GM21526 (cell line): ENCODE data around the gene HOXD12.

ENCODE experiments used
- ATAC-seq: cut with Tn5 transposase; IDR thresholded peaks from one replicate; pipeline ENCODE4 v1.9.1; 2021; ENCODE audit warnings: moderate library complexity; ENCODE audit not compliant: unreplicated experiment, low FRiP score

HOXD12 gene

GRCh38 chr2:176117823-176118371, 18.3 kb downstream of the HOXD12 start:
- no peak for ATAC-seq

- no peak for ATAC-seq
Measured at GRCh38 chr2:176118601-176119339, 19.2 kb downstream of the HOXD12 start.

- no peak for ATAC-seq
Measured at GRCh38 chr2:176120364-176121189, 21.0 kb downstream of the HOXD12 start.

GRCh38 chr2:176121190-176122051, 21.8 kb downstream of the HOXD12 start:
- no peak for ATAC-seq

- no peak for ATAC-seq
Measured at GRCh38 chr2:176122052-176122682, 22.6 kb downstream of the HOXD12 start.

- ATAC-seq, result no peak
Measured at GRCh38 chr2:176122683-176123410, 23.3 kb downstream of the HOXD12 start, which contains the start of gene HOXD9. TSS of gene HOXD9 (plus strand) at chr2:176122719. CDS start at chr2:176122769, 50 bp downstream.

GRCh38 chr2:176123411-176124109, 24.0 kb downstream of the HOXD12 start:
- no peak for ATAC-seq

- no peak for ATAC-seq
Measured at GRCh38 chr2:176124110-176124946, 24.7 kb downstream of the HOXD12 start.

GRCh38 chr2:176124947-176125771, 25.6 kb downstream of the HOXD12 start:
- no peak for ATAC-seq

GRCh38 chr2:176125772-176126054, 26.1 kb downstream of the HOXD12 start:
- no peak for ATAC-seq

GRCh38 chr2:176126929-176127773, 27.6 kb downstream of the HOXD12 start:
- ATAC-seq, result no peak

GRCh38 chr2:176127774-176128072, 28.1 kb downstream of the HOXD12 start:
- no peak for ATAC-seq

- no peak for ATAC-seq
Measured at GRCh38 chr2:176128172-176128981, 28.8 kb downstream of the HOXD12 start.

GRCh38 chr2:176128982-176129796, 29.6 kb downstream of the HOXD12 start, which contains the start of gene HOXD8:
TSS of gene HOXD8 (plus strand) at chr2:176129705. CDS start at chr2:176130367, 662 bp downstream.
- ATAC-seq, result no peak

- ATAC-seq, result no peak
Measured at GRCh38 chr2:176129813-176130146, 30.2 kb downstream of the HOXD12 start.
